NCI-H69 (cell line): Measurements from ENCODE around the gene GSC2.
A peak's percentile ranks its signal among the peaks of the same experiment; 100 is the strongest.
"Not testable (repeated sequence)": the region's sequence is repeated elsewhere in the genome, so short reads cannot be mapped to it uniquely, and the experiment has no call there.

Source experiments
- DNase-seq: peaks from one replicate; lab custom pipeline; 2025; lab: John Stamatoyannopoulos, UW

Gene GSC2

GRCh38 chr22:19178065-19178656 is 28.1 kb upstream of the GSC2 start:
- DNase-seq, result peak; percentile 85

GRCh38 chr22:19177164-19178064 is 27.3 kb upstream of the GSC2 start:
- DNase-seq, result no peak

GRCh38 chr22:19176732-19177131 is 26.6 kb upstream of the GSC2 start:
- DNase-seq, result no peak

GRCh38 chr22:19176175-19176643 is 26.1 kb upstream of the GSC2 start:
- DNase-seq, result no peak

- no peak for DNase-seq
Observed at GRCh38 chr22:19175602-19176174, 25.6 kb upstream of the GSC2 start.

- no peak for DNase-seq
Observed at GRCh38 chr22:19175026-19175601, 25.0 kb upstream of the GSC2 start.

- DNase-seq, result no peak
Observed at GRCh38 chr22:19174106-19175025, 24.3 kb upstream of the GSC2 start.

GRCh38 chr22:19173047-19174035 is 23.2 kb upstream of the GSC2 start:
- no peak for DNase-seq

- no peak for DNase-seq
Observed at GRCh38 chr22:19172213-19173046, 22.3 kb upstream of the GSC2 start.

GRCh38 chr22:19169947-19170318 is 19.8 kb upstream of the GSC2 start:
- DNase-seq, result no peak

- no peak for DNase-seq
Observed at GRCh38 chr22:19169002-19169946, 19.2 kb upstream of the GSC2 start.

GRCh38 chr22:19168088-19168890 is 18.2 kb upstream of the GSC2 start:
- peak; percentile 76 for DNase-seq

- no peak for DNase-seq
Observed at GRCh38 chr22:19167106-19167869, 17.2 kb upstream of the GSC2 start.

GRCh38 chr22:19166421-19166820 is 16.3 kb upstream of the GSC2 start:
- no peak for DNase-seq

GRCh38 chr22:19164425-19164824 is 14.3 kb upstream of the GSC2 start:
- no peak for DNase-seq

GRCh38 chr22:19158649-19159048 is 8.6 kb upstream of the GSC2 start:
- not testable (repeated sequence) for DNase-seq

GRCh38 chr22:19156109-19156508 is 6.0 kb upstream of the GSC2 start:
- not testable (repeated sequence) for DNase-seq
